ENCODE results near the gene METRNL.
"Not testable (repeated sequence)": the region's sequence is repeated elsewhere in the genome, so short reads cannot be mapped to it uniquely, and the experiment has no call there.

Gene METRNL

GRCh38 chr17:83125515-83126274, 46.3 kb downstream of the METRNL start:
- DNase-seq: no peak

DNA sequence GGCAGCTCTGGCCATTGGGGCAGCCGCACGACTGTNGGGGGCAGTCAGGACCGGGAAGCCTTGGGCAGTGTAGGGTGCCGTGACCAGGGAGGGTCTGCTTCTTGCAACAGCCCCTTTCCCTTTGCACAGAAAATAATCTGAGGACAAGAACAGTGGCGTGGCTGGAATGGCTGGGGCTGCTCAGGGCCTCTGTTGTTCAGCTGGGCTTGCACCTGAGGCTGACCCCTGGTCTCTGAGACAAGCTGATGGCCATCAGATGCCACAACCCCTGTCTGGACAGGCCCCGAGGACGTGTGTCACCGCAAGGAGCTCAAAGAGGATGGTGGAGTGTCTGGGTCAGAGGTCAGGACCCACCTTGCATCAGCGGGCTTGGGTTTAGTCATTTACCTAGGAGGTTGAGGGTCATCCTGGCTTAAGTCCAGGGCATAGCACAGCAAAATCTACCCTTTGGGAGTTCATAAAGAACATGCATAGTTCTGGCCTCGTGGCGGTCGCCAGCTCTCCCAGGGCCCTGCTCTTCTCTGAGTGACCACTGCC, 46.9 kb downstream of the METRNL start:
- no peak for DNase-seq

GRCh38 chr17:83127431-83128160, 48.2 kb downstream of the METRNL start:
- DNase-seq: no peak

DNA sequence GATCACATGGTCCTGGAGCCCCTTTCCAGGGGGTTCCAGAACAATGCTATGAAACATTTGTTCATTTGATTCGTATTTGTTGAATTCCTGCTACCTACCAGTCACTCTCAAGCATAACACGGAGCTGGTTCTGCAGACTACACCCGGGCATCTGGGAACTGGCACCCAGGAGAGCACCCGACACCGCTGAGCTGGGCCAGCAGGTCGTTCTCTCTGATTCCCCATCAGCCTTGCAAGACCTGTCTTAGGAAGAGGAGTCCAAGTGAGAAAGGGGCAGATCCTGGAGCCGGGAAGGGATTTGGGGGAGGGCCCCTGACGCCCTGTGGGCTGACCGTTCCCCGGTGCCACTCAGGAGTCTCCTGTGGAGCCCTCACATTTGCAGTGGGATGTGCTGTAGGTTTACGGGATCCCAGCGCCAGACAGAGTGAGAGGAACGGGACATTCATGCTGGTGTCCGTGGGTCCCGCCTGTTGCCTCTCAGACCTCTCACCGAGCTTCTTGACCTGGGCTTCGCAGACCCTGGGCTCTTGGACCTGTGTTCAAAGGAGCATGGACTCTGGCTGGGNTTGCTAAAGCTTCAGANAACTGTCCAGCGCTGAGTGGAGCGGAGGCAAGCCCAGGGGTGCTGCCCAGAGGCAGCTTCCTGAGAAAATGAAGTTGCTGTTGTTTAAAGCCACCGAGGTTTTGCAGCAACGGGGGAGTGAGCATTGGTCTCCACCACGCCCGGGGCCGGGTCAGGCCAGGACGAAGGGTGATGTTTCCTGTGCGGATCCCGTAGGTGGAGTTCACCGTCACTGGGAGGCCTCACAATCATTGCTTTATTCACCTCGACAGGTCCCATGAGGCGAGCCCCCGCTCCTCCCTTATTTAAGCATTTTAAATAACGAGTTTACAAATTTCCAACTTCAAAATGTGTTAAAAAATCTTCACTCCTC, 49.2 kb downstream of the METRNL start:
- DNase-seq: no peak

GRCh38 chr17:83129676-83130075, 50.3 kb downstream of the METRNL start:
- no peak for DNase-seq

- no peak for DNase-seq
These were observed 52.1 kb downstream of the METRNL start for GRCh38 chr17:83131401-83132011.

DNA sequence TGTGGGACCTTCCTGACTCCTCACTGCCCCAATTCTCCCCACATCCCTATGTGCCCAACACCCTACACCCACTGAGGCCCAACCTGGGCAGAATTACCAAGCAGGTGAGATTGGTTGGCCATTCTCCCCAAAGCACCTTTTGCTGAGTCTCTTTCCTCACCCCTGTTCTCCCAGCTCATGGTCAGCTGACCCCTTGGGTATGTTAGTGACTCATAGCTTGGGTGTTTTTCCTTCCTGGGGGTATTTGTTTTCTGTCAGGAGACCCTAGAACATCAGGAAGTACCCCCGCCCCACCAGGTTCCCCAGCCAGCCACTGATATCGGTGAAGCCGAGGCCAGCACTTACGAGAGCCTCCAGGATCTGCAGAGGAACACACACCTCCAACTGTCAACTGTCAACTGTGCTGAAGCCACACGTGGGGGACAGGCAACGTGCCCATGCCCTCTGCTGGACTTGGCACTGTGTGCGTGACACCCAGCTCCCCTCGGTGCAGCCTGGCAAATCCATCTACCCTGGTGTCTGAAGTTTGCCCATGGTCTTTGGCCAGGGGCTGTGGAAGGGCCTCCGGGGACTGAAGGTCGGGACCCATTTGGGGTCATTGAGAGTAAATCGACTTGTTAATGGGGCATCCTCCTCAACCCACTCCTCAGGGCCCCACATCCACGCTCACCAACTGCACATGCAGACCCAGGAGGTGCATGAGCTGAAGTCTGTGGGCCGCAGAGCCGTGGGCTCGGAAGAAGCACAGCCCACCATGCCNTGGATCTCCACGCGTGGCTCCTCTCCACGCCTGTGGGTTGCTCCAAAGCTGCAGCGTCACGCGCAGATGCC, 53.1 kb downstream of the METRNL start:
- no peak for DNase-seq

DNA sequence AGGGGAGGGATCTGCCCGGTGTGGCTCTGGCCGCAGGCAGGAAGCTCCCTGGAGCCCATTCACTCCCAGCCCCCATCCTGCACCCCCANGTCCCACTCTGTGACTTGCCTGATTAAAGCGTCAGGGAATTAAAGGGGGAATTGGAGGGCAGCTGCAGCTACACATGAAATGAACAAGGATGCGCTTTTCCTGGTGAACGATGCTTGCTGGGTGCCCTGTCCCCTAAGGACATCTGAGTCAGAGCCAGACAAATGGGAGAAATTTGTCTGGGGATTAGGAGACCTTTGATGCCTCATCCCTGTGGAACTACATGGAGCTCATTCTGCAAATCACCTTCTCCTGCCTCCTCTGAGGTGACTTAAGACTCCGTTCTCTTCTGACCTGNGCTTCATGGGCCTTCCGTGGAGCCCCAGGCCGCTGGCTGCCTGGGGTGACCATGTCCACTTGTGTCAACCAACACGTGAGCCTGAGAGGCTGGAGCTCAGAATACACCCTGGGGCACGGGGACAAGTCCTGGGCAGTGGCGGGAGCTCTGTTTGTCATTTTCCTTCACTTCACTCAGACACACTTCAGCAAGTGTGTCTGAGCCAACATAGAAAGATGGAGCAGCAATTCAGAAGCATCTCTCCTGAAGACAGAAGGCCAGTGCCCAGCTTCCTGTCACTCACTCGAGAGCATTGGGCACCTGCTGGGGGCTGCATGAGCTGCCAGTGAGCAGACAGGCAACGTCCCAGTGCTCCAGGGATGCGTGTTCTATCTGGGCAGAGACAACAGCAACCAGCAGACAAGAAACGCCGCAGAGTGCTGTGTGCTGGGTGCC, 54.1 kb downstream of the METRNL start:
- peak; percentile 24 for DNase-seq

- DNase-seq: not testable (repeated sequence)
These were observed 55.0 kb downstream of the METRNL start for GRCh38 chr17:83134456-83134855.

GRCh38 chr17:83135692-83136091, 56.3 kb downstream of the METRNL start:
- DNase-seq: no peak

DNA sequence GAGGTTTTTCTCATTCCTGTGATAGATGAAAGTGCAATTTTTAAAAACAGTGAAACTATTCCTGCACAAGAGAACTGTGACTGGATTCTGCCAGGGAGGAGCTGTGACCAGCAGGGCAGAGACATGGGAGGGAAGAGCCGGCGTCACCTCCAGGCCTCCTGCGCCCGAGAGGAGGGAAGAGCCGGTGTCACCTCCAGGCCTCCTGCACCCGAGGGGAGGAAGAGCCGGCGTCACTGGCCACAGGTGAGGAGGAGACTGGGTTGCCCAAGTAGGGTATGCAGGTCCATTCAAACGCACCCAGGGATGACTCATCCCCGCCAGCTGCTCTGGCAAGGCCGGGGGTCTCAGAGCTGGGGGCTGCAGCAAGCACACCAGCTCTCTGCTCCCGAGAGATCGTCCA, 56.7 kb downstream of the METRNL start:
- no peak for DNase-seq

GRCh38 chr17:83136931-83137330, 57.5 kb downstream of the METRNL start:
- DNase-seq: no peak

- DNase-seq: no peak
These were observed 58.1 kb downstream of the METRNL start for GRCh38 chr17:83137523-83137922.

- no peak for DNase-seq
These were observed 59.4 kb downstream of the METRNL start for GRCh38 chr17:83138820-83139219.

GRCh38 chr17:83139541-83140248, 60.3 kb downstream of the METRNL start:
- not testable (repeated sequence) for DNase-seq

DNA sequence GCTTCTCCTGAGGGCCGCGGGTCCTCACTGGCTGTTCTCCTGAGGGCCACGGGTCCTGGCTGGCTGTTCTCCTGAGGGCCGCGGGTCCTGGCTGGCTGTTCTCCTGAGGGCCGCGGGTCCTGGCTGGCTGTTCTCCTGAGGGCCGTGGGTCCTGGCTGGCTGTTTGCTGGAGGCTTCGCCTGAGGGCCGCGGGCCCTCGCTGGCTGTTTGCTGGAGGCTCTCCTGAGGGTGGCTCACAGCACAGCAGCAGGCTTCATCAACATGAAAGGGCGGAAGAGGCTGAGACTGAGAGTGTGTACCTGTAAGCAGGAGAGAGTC, 60.8 kb downstream of the METRNL start:
- not testable (repeated sequence) for DNase-seq

DNA sequence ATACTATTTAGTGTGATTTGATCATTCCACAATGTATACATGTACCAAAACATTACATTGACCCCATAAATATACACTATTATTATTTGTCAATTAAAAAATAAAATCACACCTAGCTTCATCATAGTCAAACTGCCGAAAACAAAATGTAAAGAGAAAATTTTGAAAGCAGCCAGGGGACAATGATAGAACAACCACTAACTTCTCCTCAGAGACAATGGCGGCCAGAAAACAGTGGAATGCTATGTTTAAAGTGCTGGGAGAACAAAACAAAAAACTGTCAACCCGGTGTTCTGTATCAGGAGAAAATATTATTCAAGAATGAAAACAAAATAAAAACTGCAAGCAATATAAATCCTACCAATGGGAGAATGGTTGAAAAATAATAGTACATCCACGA, 63.2 kb downstream of the METRNL start:
- no peak for DNase-seq

- DNase-seq: no peak
These were observed 64.4 kb downstream of the METRNL start for GRCh38 chr17:83143817-83144231.
